Right atrium auricular region (tissue), 2 donors: ENCODE results near the gene OR6S1. TPM values are rescaled to one million over a fixed set of nuclear protein-coding genes. Genes with fewer than 3 reads are reported as not detected.
"Not testable (repeated sequence)": the region's sequence is repeated elsewhere in the genome, so short reads cannot be mapped to it uniquely, and the experiment has no call there.

Experiments
- DNase-seq: peaks from one replicate; pipeline ENCODE4 v3.0.0-alpha.2; 2019; ENCODE audit warnings: low spot score
- H3K27ac ChIP-seq, 2 donors: fragments of 200-600 bp; sonication (generic); 1 replicate in 1 of 2; 2 replicates in 1 of 2; pipeline ENCODE4 v1.5.1; 2016 to 2019
- H3K27me3 ChIP-seq, 2 donors: fragments of 200-600 bp; sonication (generic); one replicate each; pipeline versions ENCODE4 v1.5.1 to v1.6.0; 2017 to 2019
- H3K36me3 ChIP-seq: fragments of 200-600 bp; sonication (generic); one replicate; pipeline ENCODE4 v1.5.1; 2016
- H3K4me1 ChIP-seq, 2 donors: fragments of 200-600 bp; sonication (generic); one replicate each; pipeline versions ENCODE4 v1.5.1 to v1.6.0; 2017 to 2019
- H3K4me3 ChIP-seq, 2 donors: fragments of 200-600 bp; sonication (generic); 1 replicate in 1 of 2; 2 replicates in 1 of 2; pipeline ENCODE4 v1.5.1; 2017 to 2019; ENCODE audit warnings: mild to moderate bottlenecking in 1 of 2, moderate library complexity in 1 of 2
- H3K9me3 ChIP-seq, 2 donors: fragments of 200-600 bp; sonication (generic); one replicate each; pipeline ENCODE4 v1.5.1; 2019
- total RNA-seq, 2 donors: library from RNA; depleted of rRNA; stranded (reverse); fragments of >200 nt; gene quantifications; one replicate each; pipeline ENCODE4 v1.1.0, GENCODE V29; 2016
- TF ChIP-seq, protein P1 (sequence below), 2 donors: fragments of 200-600 bp; sonication (generic); IDR thresholded peaks; one replicate each; pipeline ENCODE4 v1.5.1; 2019; ENCODE audit warnings: antibody characterized with exemption in 2 of 2

Gene OR6S1
- total RNA-seq, 2 donors from 2014 or later = not detected

DNA sequence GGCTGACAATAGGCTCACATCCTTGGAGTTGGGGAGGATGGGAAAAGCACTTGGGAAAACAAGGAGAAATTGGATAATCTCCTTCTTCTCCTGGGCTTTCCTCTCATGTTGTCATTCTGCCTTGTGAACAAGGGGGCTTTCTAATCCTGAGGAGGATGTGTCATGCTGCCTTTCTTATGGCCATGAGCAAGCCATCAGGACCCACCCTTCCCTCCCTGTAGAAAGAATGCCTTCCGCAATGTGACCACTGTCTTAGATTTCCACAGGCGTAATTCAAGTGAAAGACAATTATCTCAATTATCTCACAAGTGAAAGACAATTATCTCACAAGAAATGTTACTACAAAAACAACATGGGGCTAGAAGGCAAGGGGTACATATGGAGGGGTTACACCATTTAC lies 3.0 kb upstream of the OR6S1 start:
- no peaks in the 10 kb centered on the region for H3K36me3 ChIP-seq
- TF ChIP-seq, protein P1, sequence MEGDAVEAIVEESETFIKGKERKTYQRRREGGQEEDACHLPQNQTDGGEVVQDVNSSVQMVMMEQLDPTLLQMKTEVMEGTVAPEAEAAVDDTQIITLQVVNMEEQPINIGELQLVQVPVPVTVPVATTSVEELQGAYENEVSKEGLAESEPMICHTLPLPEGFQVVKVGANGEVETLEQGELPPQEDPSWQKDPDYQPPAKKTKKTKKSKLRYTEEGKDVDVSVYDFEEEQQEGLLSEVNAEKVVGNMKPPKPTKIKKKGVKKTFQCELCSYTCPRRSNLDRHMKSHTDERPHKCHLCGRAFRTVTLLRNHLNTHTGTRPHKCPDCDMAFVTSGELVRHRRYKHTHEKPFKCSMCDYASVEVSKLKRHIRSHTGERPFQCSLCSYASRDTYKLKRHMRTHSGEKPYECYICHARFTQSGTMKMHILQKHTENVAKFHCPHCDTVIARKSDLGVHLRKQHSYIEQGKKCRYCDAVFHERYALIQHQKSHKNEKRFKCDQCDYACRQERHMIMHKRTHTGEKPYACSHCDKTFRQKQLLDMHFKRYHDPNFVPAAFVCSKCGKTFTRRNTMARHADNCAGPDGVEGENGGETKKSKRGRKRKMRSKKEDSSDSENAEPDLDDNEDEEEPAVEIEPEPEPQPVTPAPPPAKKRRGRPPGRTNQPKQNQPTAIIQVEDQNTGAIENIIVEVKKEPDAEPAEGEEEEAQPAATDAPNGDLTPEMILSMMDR (IDR thresholded peaks at IDR 0.05) = no peak
- no peak overlapping the region for H3K27ac ChIP-seq
- no peaks in the 10 kb centered on the region for H3K9me3 ChIP-seq
- H3K4me1 ChIP-seq = no peaks in the 10 kb centered on the region
- H3K4me3 ChIP-seq = no peak overlapping the region
- peak; percentile 5 for DNase-seq
- no peaks in the 10 kb centered on the region for H3K27me3 ChIP-seq

DNA sequence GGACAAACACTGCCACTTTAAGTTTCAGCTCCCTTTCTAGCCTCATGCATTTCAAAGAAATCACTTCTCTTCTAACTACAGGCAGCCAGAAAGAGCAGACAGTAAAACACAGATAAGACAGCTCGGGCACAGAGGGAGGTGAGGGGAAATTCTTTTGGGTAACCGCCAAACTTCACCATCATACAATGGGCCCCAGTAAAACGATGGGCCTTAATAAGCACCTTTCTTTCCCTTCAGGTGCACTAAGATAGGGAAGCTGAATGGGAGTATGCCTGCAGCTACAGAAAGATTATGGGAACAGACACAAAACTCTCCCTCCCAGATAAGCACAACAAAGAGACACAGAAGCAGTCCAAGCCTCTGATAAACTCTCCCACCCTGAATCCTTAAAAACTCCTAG lies 1.3 kb upstream of the OR6S1 start:
- not testable (repeated sequence) for H3K27ac ChIP-seq, DNase-seq, H3K9me3 ChIP-seq, H3K4me3 ChIP-seq, H3K4me1 ChIP-seq, H3K27me3 ChIP-seq, H3K36me3 ChIP-seq

DNA sequence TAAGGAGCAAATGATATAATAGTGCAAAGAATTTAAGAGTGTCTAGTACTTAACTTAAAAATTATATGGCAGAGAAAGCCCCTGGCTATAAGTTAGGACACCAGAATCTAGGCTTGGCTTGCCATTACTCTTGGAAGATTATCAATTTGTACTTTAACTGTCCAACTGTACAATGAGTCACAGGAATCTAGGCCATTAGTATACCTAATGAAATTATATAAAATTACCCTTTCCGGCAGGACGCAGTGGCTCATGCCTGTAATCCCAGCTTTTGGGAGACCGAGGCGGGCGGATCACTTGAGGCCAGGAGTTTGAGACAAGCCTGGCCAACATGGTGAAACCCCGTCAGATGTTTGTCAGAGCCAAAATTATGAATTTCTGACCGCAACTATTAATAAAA lies 691 bp upstream of the OR6S1 start:
- no peak overlapping the region for H3K27ac ChIP-seq
- TF ChIP-seq, protein P1 (IDR thresholded peaks at IDR 0.05) = no peak
- no peaks in the 10 kb centered on the region for H3K36me3 ChIP-seq
- no peak for DNase-seq
- no peaks in the 10 kb centered on the region for H3K4me1 ChIP-seq
- no peaks in the 10 kb centered on the region for H3K27me3 ChIP-seq
- no peak overlapping the region for H3K4me3 ChIP-seq
- H3K9me3 ChIP-seq = no peaks in the 10 kb centered on the region

DNA sequence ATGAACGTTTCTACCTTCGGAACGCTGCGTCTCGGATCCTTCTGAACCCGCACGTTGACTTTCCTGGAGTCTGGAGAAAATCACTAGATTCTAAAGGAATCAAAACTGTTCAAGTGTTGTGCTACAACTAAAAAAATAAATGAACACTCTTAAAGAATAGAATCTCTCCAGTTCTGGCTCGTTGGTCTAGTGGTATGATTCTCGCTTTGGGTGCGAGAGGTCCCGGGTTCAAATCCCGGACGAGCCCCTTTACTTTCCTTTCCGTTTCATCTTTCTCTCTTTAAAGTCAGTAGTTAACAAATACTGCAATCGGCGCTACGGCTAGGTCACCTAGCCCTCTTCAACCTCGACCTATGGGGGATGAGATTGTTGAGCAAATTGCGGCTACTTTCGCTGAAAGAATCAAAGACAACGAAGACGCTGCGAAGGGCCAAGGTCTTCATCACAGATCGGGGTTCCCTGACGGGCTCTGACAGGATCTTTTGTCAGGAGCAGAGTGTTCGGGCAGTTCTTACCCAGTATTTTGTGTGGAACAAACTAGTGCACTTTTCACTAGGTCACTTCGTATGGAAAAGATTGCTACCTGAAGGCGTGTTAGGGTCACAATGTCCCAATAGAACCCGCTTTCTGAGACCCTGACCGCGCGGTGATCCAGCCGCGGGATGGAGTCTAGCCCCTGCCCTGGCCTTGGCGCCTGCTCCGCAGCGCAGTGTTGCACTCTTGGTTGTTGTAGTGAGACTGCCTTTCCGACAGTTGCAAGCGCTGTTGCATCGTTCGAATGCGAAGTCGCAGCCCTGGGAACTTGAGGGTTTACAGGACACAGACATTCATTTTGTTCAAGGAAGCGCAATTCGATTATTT lies 8.4 kb downstream of the OR6S1 start:
- H3K4me3 ChIP-seq = peak overlapping the region; percentile 1 to 37
- no peaks in the 10 kb centered on the region for H3K27me3 ChIP-seq
- H3K36me3 ChIP-seq = no peaks in the 10 kb centered on the region
- peaks cover 0 to 27% of the 10 kb centered on the region in 2 donors for H3K4me1 ChIP-seq
- peaks cover 0 to 5% of the 10 kb centered on the region in 2 donors for H3K9me3 ChIP-seq
- TF ChIP-seq, protein P1 (IDR thresholded peaks at IDR 0.05) = no peak
- H3K27ac ChIP-seq = no peak overlapping the region
- no peak for DNase-seq

DNA sequence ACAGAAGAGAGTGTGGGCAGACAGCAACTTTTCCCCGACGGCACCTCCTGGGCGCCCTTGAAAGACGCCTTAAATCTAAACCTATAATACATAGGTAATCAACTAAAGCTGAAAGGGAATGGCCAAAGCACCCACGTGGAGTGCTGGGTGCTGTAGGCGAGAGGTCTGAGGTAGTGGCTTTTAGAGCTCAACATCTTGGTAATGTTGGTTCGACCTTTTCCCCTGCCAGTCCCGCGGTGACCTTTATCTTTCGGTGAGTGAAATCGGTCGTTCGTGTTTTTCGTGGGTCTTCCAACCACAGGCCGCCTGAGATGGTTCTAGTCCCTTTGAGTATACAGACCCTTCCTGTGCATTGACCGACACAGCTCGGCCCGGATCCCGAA lies 9.1 kb downstream of the OR6S1 start:
- no peak overlapping the region for H3K27ac ChIP-seq
- peaks cover 0 to 5% of the 10 kb centered on the region in 2 donors for H3K9me3 ChIP-seq
- no peaks in the 10 kb centered on the region for H3K27me3 ChIP-seq
- no peaks in the 10 kb centered on the region for H3K36me3 ChIP-seq
- peaks cover 0 to 27% of the 10 kb centered on the region in 2 donors for H3K4me1 ChIP-seq
- DNase-seq = no peak
- TF ChIP-seq, protein P1 (IDR thresholded peaks at IDR 0.05) = no peak
- peak overlapping the region; percentile 14 to 37 for H3K4me3 ChIP-seq

DNA sequence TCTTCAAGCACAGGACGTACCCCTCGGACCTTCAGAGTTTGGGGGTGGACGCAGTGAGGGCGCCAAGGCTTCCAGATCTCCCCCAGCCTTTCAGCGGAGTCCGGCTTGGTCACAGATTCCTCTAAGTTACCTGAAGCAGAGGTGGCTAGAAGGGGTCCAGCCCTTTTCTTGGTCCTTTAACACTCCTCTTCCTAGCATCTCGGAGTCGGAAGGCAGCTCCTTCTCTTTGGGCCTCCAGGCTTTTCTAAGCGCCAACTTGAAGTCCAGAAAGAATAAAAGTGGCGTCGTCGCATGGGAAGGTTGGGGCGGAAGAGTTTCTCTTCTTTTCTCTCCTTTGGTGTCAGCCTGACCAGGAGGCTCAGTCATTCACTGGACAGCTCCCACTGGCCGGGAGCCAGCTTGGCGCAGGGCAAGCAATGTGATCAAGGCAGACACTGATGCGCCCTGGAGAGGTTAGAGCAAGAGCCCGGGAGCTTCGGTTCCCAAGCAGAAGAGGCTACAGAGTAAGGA lies 9.6 kb downstream of the OR6S1 start:
- Histone ChIP-seq H3K4me1 (peaks cover 0 to 27% of the 10 kb centered on the region in 2 donors), H3K27me3 (no peaks in the 10 kb centered on the region)
- DNase-seq = no peak

More for the DNA sequence above, 9.6 kb downstream of the OR6S1 start:
- Histone ChIP-seq H3K36me3 (no peaks in the 10 kb centered on the region), H3K9me3 (peaks cover 0 to 5% of the 10 kb centered on the region in 2 donors), H3K4me3 (peak overlapping the region; percentile 14 to 37), H3K27ac (no peak overlapping the region)
- TF ChIP-seq, protein P1 (IDR thresholded peaks at IDR 0.05) = no peak
